ENCODE measurements around the gene RAB3C.

Gene RAB3C

GRCh38 chr5:58754250-58754649 lies 171.4 kb downstream of the RAB3C start:
- no peak for DNase-seq (ENCODE audit: low read depth)
- no peak overlapping the region for H3K4me3 ChIP-seq (ENCODE audit: low read depth, low read length)
- TF ChIP-seq CTCF (conservative IDR thresholded peaks at IDR 0.05; ENCODE audit: low read depth, low read length) = no peak

- TF ChIP-seq CTCF (conservative IDR thresholded peaks at IDR 0.05; ENCODE audit: low read depth, low read length) = no peak
- no peak overlapping the region for H3K4me3 ChIP-seq (ENCODE audit: low read depth, low read length)
- no peak for DNase-seq (ENCODE audit: low read depth)
Observed at GRCh38 chr5:58755397-58755796, 172.5 kb downstream of the RAB3C start.

GRCh38 chr5:58759745-58760144 lies 176.9 kb downstream of the RAB3C start:
- no peak overlapping the region for H3K4me3 ChIP-seq (ENCODE audit: low read depth, low read length)
- no peak for DNase-seq (ENCODE audit: low read depth)

GRCh38 chr5:58760222-58760621 lies 177.3 kb downstream of the RAB3C start:
- no peak overlapping the region for H3K4me3 ChIP-seq (ENCODE audit: low read depth, low read length)

More at GRCh38 chr5:58759745-58760144, 176.9 kb downstream of the RAB3C start:
- no peak for TF ChIP-seq CTCF (conservative IDR thresholded peaks at IDR 0.05; ENCODE audit: low read depth, low read length)

GRCh38 chr5:58761407-58761806 lies 178.5 kb downstream of the RAB3C start:
- TF ChIP-seq CTCF (conservative IDR thresholded peaks at IDR 0.05; ENCODE audit: low read depth, low read length) = no peak
- no peak for DNase-seq (ENCODE audit: low read depth)
- no peak overlapping the region for H3K4me3 ChIP-seq (ENCODE audit: low read depth, low read length)

More at GRCh38 chr5:58760222-58760621, 177.3 kb downstream of the RAB3C start:
- DNase-seq (ENCODE audit: low read depth) = no peak
- TF ChIP-seq CTCF (conservative IDR thresholded peaks at IDR 0.05; ENCODE audit: low read depth, low read length) = no peak

GRCh38 chr5:58763390-58763789 lies 180.5 kb downstream of the RAB3C start:
- TF ChIP-seq CTCF (conservative IDR thresholded peaks at IDR 0.05; ENCODE audit: low read depth, low read length) = no peak
- H3K4me3 ChIP-seq (ENCODE audit: low read depth, low read length) = no peak overlapping the region
- no peak for DNase-seq (ENCODE audit: low read depth)

GRCh38 chr5:58764199-58764598 lies 181.3 kb downstream of the RAB3C start:
- H3K4me3 ChIP-seq (ENCODE audit: low read depth, low read length) = no peak overlapping the region
- no peak for TF ChIP-seq CTCF (conservative IDR thresholded peaks at IDR 0.05; ENCODE audit: low read depth, low read length)
- no peak for DNase-seq (ENCODE audit: low read depth)

All from choroid plexus epithelial cell (primary cell).